Measurements from ENCODE around the gene ASTL.
A peak's percentile ranks its signal among the peaks of the same experiment; 100 is the strongest.

Gene ASTL

DNA sequence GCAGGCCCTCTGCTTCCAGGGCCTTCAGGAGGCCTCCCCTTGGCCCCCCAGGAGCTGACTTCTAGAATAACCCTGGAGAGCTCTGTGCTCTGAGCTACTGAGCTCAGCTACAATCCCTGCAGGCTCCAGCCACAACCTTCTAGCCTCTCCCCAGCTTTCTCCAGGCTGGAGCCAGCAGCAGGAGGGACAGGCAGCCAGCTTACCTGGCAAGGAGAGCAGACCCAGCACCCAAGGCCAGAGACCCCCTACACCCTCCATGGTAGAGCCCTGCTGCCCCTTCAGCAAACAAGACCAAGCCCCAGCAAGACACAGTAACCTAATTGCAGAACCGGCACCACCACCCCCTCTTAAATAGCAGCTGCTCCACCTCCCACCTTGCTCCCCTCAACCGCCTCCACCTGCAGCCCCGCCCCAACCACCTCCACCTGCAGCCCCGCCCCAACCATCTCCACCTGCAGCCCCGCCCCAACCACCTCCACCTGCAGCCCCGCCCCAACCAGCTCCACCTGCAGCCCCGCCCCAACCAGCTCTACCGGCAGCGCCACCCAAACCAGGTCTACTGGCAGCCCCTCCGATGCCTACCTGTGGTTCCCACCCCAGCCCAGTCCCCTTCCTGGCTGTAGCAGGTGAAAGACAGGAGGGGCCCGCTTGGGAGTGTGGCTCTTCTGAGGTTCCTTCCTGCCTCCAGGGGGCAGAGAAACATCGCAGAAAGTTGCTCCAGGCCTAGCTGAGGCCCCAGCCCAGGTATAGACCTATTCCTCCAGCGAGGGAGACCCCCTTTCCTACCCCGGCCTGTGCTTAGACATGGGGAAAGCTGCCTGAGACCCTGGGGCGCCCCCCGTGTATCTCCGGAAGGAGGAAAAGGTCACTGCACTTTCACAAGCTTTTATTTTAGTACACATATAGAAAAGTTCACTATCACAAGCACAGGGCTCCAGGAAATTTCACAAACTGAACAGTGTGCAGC, at the start of gene ASTL:
Gene ASTL, minus strand, starts transcription at position 324 of the 967 bp plus-strand sequence. Its CDS starts 66 bp downstream, at position 258.
- Histone ChIP-seq H3K4me2 (ENCODE audit: low read depth, low read length) (peak within 1 kb of the TSS; percentile 39; the same call in 1 of the 2 replicates), H3K9ac (ENCODE audit: low read length) (peak within 1 kb of the TSS; percentile 18; the same call in 1 of the 2 replicates), H3K9me2 (replicated peaks; ENCODE audit: insufficient read depth, low read length) (no peaks in the 10 kb centered on the region), H3F3A (ENCODE audit: insufficient read depth, low read length) (no peaks in the 10 kb centered on the region), H4K20me1 (ENCODE audit: insufficient read depth, low read length) (no peaks in the 10 kb centered on the region), H3K27ac (ENCODE audit: low read length) (no peak within 1 kb of the TSS), H3K79me2 (ENCODE audit: low read length) (no peaks in the 10 kb centered on the region), H3K9me3 (replicated peaks; ENCODE audit: insufficient read depth, low read length) (no peaks in the 10 kb centered on the region), H3K27me3 (replicated peaks; ENCODE audit: insufficient read depth, low read length) (peaks cover 23% of the 10 kb centered on the region; the same call in 1 of the 2 replicates), H2AFZ (ENCODE audit: low read length) (peak within 1 kb of the TSS; percentile 60), H3K36me3 (replicated peaks; ENCODE audit: insufficient read depth, low read length) (no peaks in the 10 kb centered on the region), H3K4me3 (ENCODE audit: low read length) (no peak within 1 kb of the TSS), H3K4me1 (ENCODE audit: low read length) (peaks cover 5% of the 10 kb centered on the region; the same call in 1 of the 2 replicates)
- TF ChIP-seq EZH2 (optimal IDR thresholded peaks at IDR 0.05; ENCODE audit: low read depth, low read length) (no peak), EZH2phosphoT487 (IDR thresholded peaks at IDR 0.05; ENCODE audit: low read length) (no peak)
- TF ChIP-seq, protein P1, sequence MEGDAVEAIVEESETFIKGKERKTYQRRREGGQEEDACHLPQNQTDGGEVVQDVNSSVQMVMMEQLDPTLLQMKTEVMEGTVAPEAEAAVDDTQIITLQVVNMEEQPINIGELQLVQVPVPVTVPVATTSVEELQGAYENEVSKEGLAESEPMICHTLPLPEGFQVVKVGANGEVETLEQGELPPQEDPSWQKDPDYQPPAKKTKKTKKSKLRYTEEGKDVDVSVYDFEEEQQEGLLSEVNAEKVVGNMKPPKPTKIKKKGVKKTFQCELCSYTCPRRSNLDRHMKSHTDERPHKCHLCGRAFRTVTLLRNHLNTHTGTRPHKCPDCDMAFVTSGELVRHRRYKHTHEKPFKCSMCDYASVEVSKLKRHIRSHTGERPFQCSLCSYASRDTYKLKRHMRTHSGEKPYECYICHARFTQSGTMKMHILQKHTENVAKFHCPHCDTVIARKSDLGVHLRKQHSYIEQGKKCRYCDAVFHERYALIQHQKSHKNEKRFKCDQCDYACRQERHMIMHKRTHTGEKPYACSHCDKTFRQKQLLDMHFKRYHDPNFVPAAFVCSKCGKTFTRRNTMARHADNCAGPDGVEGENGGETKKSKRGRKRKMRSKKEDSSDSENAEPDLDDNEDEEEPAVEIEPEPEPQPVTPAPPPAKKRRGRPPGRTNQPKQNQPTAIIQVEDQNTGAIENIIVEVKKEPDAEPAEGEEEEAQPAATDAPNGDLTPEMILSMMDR (IDR thresholded peaks at IDR 0.05; ENCODE audit: low read length), result peak; percentile 64
- peak; percentile 53 for DNase-seq

DNA sequence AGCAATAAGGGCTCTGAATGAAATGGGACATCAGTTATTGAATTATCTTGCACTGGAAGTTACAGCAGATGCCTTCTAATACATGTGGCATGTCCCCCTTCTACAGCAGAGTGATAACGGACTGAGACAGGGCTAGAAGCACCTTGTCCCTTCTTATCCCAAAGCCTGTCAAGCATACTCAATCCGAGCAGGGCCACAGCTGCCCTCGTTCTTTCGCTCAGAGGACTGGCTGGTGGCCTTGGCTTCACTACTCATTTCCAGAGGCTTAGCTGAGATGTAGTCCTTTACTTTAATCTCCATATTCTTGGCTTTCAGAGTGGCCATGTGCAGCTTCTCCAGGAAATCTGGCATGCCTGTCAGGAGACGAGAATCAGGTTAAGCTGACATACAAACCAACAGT, 48.3 kb upstream of the ASTL start:
- H3K36me3 ChIP-seq (replicated peaks; ENCODE audit: insufficient read depth, low read length), result peaks cover 20% of the 10 kb centered on the region
- no peak overlapping the region for H3K9ac ChIP-seq (ENCODE audit: low read length)
- H3K4me1 ChIP-seq (ENCODE audit: low read length), result no peaks in the 10 kb centered on the region
- H3K79me2 ChIP-seq (ENCODE audit: low read length), result peaks cover 13% of the 10 kb centered on the region
- no peaks in the 10 kb centered on the region for H3K27me3 ChIP-seq (replicated peaks; ENCODE audit: insufficient read depth, low read length)
- H3K9me2 ChIP-seq (replicated peaks; ENCODE audit: insufficient read depth, low read length), result no peaks in the 10 kb centered on the region
- no peak overlapping the region for H2AFZ ChIP-seq (ENCODE audit: low read length)
- H4K20me1 ChIP-seq (ENCODE audit: insufficient read depth, low read length), result no peaks in the 10 kb centered on the region
- no peaks in the 10 kb centered on the region for H3F3A ChIP-seq (ENCODE audit: insufficient read depth, low read length)
- H3K9me3 ChIP-seq (replicated peaks; ENCODE audit: insufficient read depth, low read length), result no peaks in the 10 kb centered on the region
- DNase-seq, result no peak
- no peak overlapping the region for H3K4me3 ChIP-seq (ENCODE audit: low read length)
- TF ChIP-seq EZH2phosphoT487 (IDR thresholded peaks at IDR 0.05; ENCODE audit: low read length) (no peak), EZH2 (optimal IDR thresholded peaks at IDR 0.05; ENCODE audit: low read depth, low read length) (no peak)
- TF ChIP-seq, protein P1 (IDR thresholded peaks at IDR 0.05; ENCODE audit: low read length), result no peak
- H3K4me2 ChIP-seq (ENCODE audit: low read depth, low read length), result no peak overlapping the region
- no peak overlapping the region for H3K27ac ChIP-seq (ENCODE audit: low read length)

DNA sequence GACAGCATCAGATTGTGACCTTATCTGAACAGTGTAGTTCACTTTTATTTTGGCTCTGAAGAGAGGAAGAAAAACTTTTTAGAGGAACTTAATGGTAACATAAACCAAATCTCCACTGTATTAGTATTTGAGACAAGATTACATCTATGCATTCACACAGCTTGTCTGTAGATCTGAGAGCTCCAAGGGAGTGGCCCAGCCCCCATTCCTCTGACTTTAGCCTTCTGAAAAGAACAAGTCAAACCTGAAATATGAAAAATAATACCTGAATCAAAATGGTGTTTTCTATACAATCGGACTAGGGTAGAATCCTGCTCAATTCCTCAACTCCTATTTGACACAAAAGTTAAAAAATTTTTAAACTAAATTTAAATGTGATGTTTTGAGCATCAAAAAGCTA, 47.2 kb upstream of the ASTL start:
- Histone ChIP-seq H3K9me2 (replicated peaks; ENCODE audit: insufficient read depth, low read length) (no peaks in the 10 kb centered on the region), H3K4me2 (ENCODE audit: low read depth, low read length) (no peak overlapping the region), H3K4me3 (ENCODE audit: low read length) (no peak overlapping the region), H3K79me2 (ENCODE audit: low read length) (peaks cover 5% of the 10 kb centered on the region; the same call in 1 of the 2 replicates), H3F3A (ENCODE audit: insufficient read depth, low read length) (no peaks in the 10 kb centered on the region), H3K9ac (ENCODE audit: low read length) (no peak overlapping the region), H3K27me3 (replicated peaks; ENCODE audit: insufficient read depth, low read length) (no peaks in the 10 kb centered on the region), H3K27ac (ENCODE audit: low read length) (no peak overlapping the region), H2AFZ (ENCODE audit: low read length) (no peak overlapping the region), H3K9me3 (replicated peaks; ENCODE audit: insufficient read depth, low read length) (no peaks in the 10 kb centered on the region), H3K36me3 (replicated peaks; ENCODE audit: insufficient read depth, low read length) (peaks cover 13% of the 10 kb centered on the region), H4K20me1 (ENCODE audit: insufficient read depth, low read length) (no peaks in the 10 kb centered on the region), H3K4me1 (ENCODE audit: low read length) (no peaks in the 10 kb centered on the region)
- DNase-seq, result no peak
- TF ChIP-seq EZH2phosphoT487 (IDR thresholded peaks at IDR 0.05; ENCODE audit: low read length), result no peak
